GM13976 (cell line): ENCODE measurements around the gene CRY1.

Source experiments
- DNase-seq: peaks from one replicate; pipeline ENCODE4 v3.0.0; 2012; ENCODE audit warnings: low spot score
- CTCF ChIP-seq: IDR thresholded peaks from 2 replicates; pipeline ENCODE4 v1.5.1; 2012; ENCODE audit warnings: borderline replicate concordance, mild to moderate bottlenecking; ENCODE audit not compliant: insufficient read depth; ENCODE audit errors: extremely low read depth, missing control alignments, control extremely low read depth
- in situ Hi-C: fragments of 300-500 bp; cut with MboI; formaldehyde crosslinking; loops from one replicate; pipeline ENCODE4 v1.12.0; 2022; ENCODE audit warnings: low sequenced_read_pairs, mixed read lengths, inconsistent platforms; ENCODE audit not compliant: unreplicated experiment

Gene CRY1

GRCh38 chr12:107093417-107094182, at the start of gene CRY1:
Gene CRY1 (minus strand): TSS chr12:107093549. CDS start chr12:107092961, 588 bp downstream.
- in situ Hi-C loops, result no loop called here
- TF ChIP-seq CTCF, result no peak
- peak; percentile 93 for DNase-seq

- no peak for TF ChIP-seq CTCF
- in situ Hi-C loops, result loop anchor here (10.0 kb wide), 1 partner anchor 265 kb away; no protein-coding TSS in a partner anchor
- DNase-seq, result no peak
Observed at GRCh38 chr12:107139787-107140186, 46.4 kb upstream of the CRY1 start.

- in situ Hi-C loops, result loop anchor here (10.0 kb wide), 1 partner anchor 266 kb away; no protein-coding TSS in a partner anchor
Observed at GRCh38 chr12:107138990-107139389, 45.6 kb upstream of the CRY1 start.

GRCh38 chr12:107135177-107135576, 41.8 kb upstream of the CRY1 start:
- no peak for TF ChIP-seq CTCF
- in situ Hi-C loops, result loop anchor here (10.0 kb wide), 1 partner anchor 270 kb away; no protein-coding TSS in a partner anchor
- no peak for DNase-seq

More at GRCh38 chr12:107138990-107139389, 45.6 kb upstream of the CRY1 start:
- DNase-seq, result no peak
- no peak for TF ChIP-seq CTCF

- no peak for DNase-seq
- TF ChIP-seq CTCF, result no peak
- in situ Hi-C loops, result loop anchor here (10.0 kb wide), 1 partner anchor 270 kb away; no protein-coding TSS in a partner anchor
Observed at GRCh38 chr12:107134558-107134957, 41.2 kb upstream of the CRY1 start.

GRCh38 chr12:107133462-107133861, 40.1 kb upstream of the CRY1 start:
- no peak for TF ChIP-seq CTCF
- in situ Hi-C loops, result loop anchor here (10.0 kb wide), 1 partner anchor 271 kb away; no protein-coding TSS in a partner anchor
- no peak for DNase-seq
